Measurements from ENCODE around the gene ZNF521.

GRCh38 chr18:25308381-25308780, 43.6 kb downstream of the ZNF521 start:
- no peak for TF ChIP-seq CTCF (IDR thresholded peaks at IDR 0.05)
- TF ChIP-seq POLR2A (IDR thresholded peaks at IDR 0.05), result no peak
- no peak for TF ChIP-seq EP300 (IDR thresholded peaks at IDR 0.05)

Data from upper lobe of left lung (tissue), 4 donors.